Measurements from ENCODE around the gene EFNA1.

EFNA1 gene

DNA sequence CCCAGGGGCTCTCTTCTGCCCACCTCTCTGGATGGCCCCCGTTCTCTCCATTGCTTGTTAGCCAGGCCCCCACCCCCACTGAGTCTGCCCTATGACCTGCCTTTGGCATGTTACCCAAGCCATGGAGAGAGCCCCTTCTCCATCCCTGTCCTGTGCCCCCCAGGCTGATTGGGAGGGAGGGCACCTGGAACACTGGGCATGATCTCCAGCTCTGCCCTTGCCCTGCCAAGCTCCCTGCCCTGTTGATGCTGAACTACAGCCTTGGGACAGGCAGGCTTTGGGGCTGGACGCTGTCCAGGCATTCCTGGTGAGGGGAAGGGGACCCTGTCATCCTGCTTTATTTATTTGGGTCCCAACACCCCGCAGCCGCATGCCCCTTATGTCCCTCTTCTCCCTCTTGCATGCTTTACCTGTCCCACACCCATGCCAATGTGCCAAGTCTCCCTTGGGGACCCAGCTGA lies 56.7 kb downstream of the EFNA1 start:
- no peak for TF ChIP-seq POLR2A (IDR thresholded peaks at IDR 0.05; ENCODE audit: low read depth, low read length)
- DNase-seq (ENCODE audit: insufficient read length, low spot score) (no peak), FAIRE-seq (no peak)

All from H54 (cell line).